HepG2 (cell line): Measurements from ENCODE around the gene RAPGEF5. TPM values are rescaled to one million over a fixed set of nuclear protein-coding genes. Genes with fewer than 3 reads are reported as not detected.

ENCODE experiments used
- ATAC-seq: fragments of 200-7000 bp; cut with Tn5 transposase; 3 replicates; pipeline ENCODE4 v1.9.1; 2020; ENCODE audit warnings: mild to moderate bottlenecking, moderate library complexity
- BruUV-seq: library from RNA; stranded (reverse); fragments of 400-500 nt; replicated peaks from 2 replicates; lab custom pipeline; 2021; lab: Mats Ljungman, UMichigan
- CTCF ChIA-PET: fragments of 300-600 bp; formaldehyde crosslinking; extraction: SDS; loops from one replicate; lab custom pipeline; 2021; ENCODE audit warnings: low total read pairs, inconsistent platforms, low intra/inter-chr PET ratio; lab: Yijun Ruan, JAX
- POLR2A ChIA-PET: fragments of 350-600 bp; sonication (Branson Sonifier 250); formaldehyde crosslinking; loops from one replicate; lab custom pipeline; 2020; ENCODE audit warnings: antibody characterized with exemption, inconsistent platforms; lab: Yijun Ruan, JAX
- DNase-seq: peaks from one replicate; pipeline ENCODE4 v3.0.0-alpha.2; 2015; ENCODE audit warnings: low spot score
- FAIRE-seq: peaks from 3 replicates; lab custom pipeline; 2011; peaks lifted over from hg19 to GRCh38; lab: Jason Lieb, UNC
- H2AFZ ChIP-seq: one replicate; pipeline ENCODE4 v1.6.1; 2011; ENCODE audit warnings: low read length, inconsistent platforms
- H3K27ac ChIP-seq: fragments of 300-600 bp; 3 replicates; pipeline ENCODE4 v1.8.0; 2011; ENCODE audit warnings: mixed run types, mild to moderate bottlenecking, mixed read lengths, low read length, inconsistent platforms; ENCODE audit not compliant: insufficient read depth; ENCODE audit errors: extremely low read length
- H3K27me3 ChIP-seq, 2 experiments: fragments of 200-600 bp in 1 of 2; 2 replicates in 1 of 2; 3 replicates in 1 of 2; pipeline versions ENCODE4 v1.6.0 to v1.8.0; 2011; ENCODE audit warnings: low read length in 2 of 2, mild to moderate bottlenecking in 2 of 2, moderate library complexity in 2 of 2, inconsistent platforms in 1 of 2; ENCODE audit not compliant: insufficient read depth in 2 of 2, control insufficient read depth in 1 of 2
- H3K36me3 ChIP-seq, 2 experiments: fragments of 200-600 bp in 1 of 2; replicated peaks in 1 of 2; 2 replicates in 1 of 2; 3 replicates in 1 of 2; pipeline versions ENCODE4 v1.5.1 to v1.8.0; 2011; ENCODE audit warnings: low read length in 2 of 2, inconsistent platforms in 1 of 2; ENCODE audit not compliant: insufficient read depth in 2 of 2, control insufficient read depth in 1 of 2
- H3K4me1 ChIP-seq: 2 replicates; pipeline ENCODE4 v1.5.1; 2012; ENCODE audit warnings: low read length, inconsistent platforms; ENCODE audit not compliant: insufficient read depth
- H3K4me2 ChIP-seq: 2 replicates; pipeline ENCODE4 v1.6.0; 2011; ENCODE audit warnings: low read depth, low read length, inconsistent platforms
- H3K4me3 ChIP-seq, 3 experiments: fragments of 200-600 bp in 1 of 3; sonication (generic), shearing (Covaris generic) in 1 of 3; replicated peaks in 1 of 3; 2 replicates each; pipeline ENCODE4 v1.5.1; 2011 to 2016; ENCODE audit warnings: low read length in 3 of 3, inconsistent platforms in 2 of 3, low read depth in 2 of 3, mild to moderate bottlenecking in 2 of 3, control low read depth in 1 of 3, mixed read lengths in 1 of 3; ENCODE audit not compliant: insufficient read depth in 1 of 3
- H3K79me2 ChIP-seq: one replicate; pipeline ENCODE4 v1.6.1; 2011; ENCODE audit warnings: low read length, inconsistent platforms; ENCODE audit not compliant: insufficient read depth
- H3K9ac ChIP-seq: 2 replicates; pipeline ENCODE4 v1.6.0; 2011; ENCODE audit warnings: mild to moderate bottlenecking, low read depth, low read length, inconsistent platforms; ENCODE audit not compliant: insufficient read depth
- H3K9me3 ChIP-seq: 2 replicates; pipeline ENCODE4 v1.5.1; 2012; ENCODE audit warnings: mild to moderate bottlenecking, low read length
- H4K20me1 ChIP-seq: 2 replicates; pipeline ENCODE4 v1.6.0; 2011; ENCODE audit warnings: inconsistent platforms, mild to moderate bottlenecking, low read length, moderate library complexity; ENCODE audit not compliant: insufficient read depth
- ATM ChIP-seq: fragments of 450-650 bp; IDR thresholded peaks from 2 replicates; pipeline ENCODE4 v1.7.1; 2017; ENCODE audit warnings: mild to moderate bottlenecking, borderline replicate concordance
- CEBPZ ChIP-seq: IDR thresholded peaks from 2 replicates; pipeline ENCODE4 v1.6.1; 2012; ENCODE audit warnings: low read length, improper control_type of control experiment
- CHD2 ChIP-seq: IDR thresholded peaks from 2 replicates; pipeline ENCODE4 v1.6.1; 2011; ENCODE audit warnings: low read depth, low read length, improper control_type of control experiment
- DPF2 ChIP-seq: sonication (generic); formaldehyde crosslinking; IDR thresholded peaks from 2 replicates; pipeline ENCODE4 v1.4.0; 2020; ENCODE audit warnings: mild to moderate bottlenecking, low read depth, missing genetic modification reagents, borderline replicate concordance
- DRAP1 ChIP-seq: IDR thresholded peaks from 2 replicates; pipeline ENCODE4 v1.6.1; 2016; ENCODE audit warnings: missing genetic modification reagents, missing compliant biosample characterization
- MAFG ChIP-seq: sonication (generic); formaldehyde crosslinking; IDR thresholded peaks from 2 replicates; pipeline ENCODE4 v1.5.1; 2020; ENCODE audit warnings: mild to moderate bottlenecking, missing genetic modification reagents
- MNT ChIP-seq: fragments of 450-650 bp; IDR thresholded peaks from 2 replicates; pipeline ENCODE4 v1.6.1; 2016
- MYNN ChIP-seq: sonication (generic); formaldehyde crosslinking; IDR thresholded peaks from 2 replicates; pipeline ENCODE4 v1.4.0; 2020; ENCODE audit warnings: mild to moderate bottlenecking, low read depth, missing genetic modification reagents
- NRL ChIP-seq: sonication (generic); formaldehyde crosslinking; IDR thresholded peaks from 2 replicates; pipeline ENCODE4 v1.5.0; 2020; ENCODE audit warnings: missing genetic modification reagents, mild to moderate bottlenecking, moderate library complexity, borderline replicate concordance
- RFX5 ChIP-seq: IDR thresholded peaks from 2 replicates; pipeline ENCODE4 v1.6.1; 2011; ENCODE audit warnings: low read depth, low read length, improper control_type of control experiment
- SRSF1 ChIP-seq: fragments of 200-400 bp; formaldehyde crosslinking; optimal IDR thresholded peaks from 2 replicates; pipeline ENCODE3; 2017; ENCODE audit warnings: mild to moderate bottlenecking, low read depth, low read length, moderate library complexity
- SSRP1 ChIP-seq: IDR thresholded peaks from 2 replicates; pipeline ENCODE4 v1.6.1; 2016; ENCODE audit warnings: control low read depth
- THYN1 ChIP-seq: sonication (generic); formaldehyde crosslinking; IDR thresholded peaks from 2 replicates; pipeline ENCODE4 v1.8.1; 2023; ENCODE audit warnings: low read depth, mild to moderate bottlenecking, moderate library complexity, missing genetic modification reagents, borderline replicate concordance
- ZFP37 ChIP-seq: sonication (generic); formaldehyde crosslinking; IDR thresholded peaks from 2 replicates; pipeline ENCODE4 v1.4.0; 2020; ENCODE audit warnings: missing genetic modification reagents, borderline replicate concordance
- ZNF251 ChIP-seq: sonication (generic); formaldehyde crosslinking; IDR thresholded peaks from 2 replicates; pipeline ENCODE4 v1.9.0; 2021; ENCODE audit warnings: mild to moderate bottlenecking, missing genetic modification reagents
- ZNF30 ChIP-seq: sonication (generic); formaldehyde crosslinking; IDR thresholded peaks from 2 replicates; pipeline ENCODE4 v1.5.0; 2020; ENCODE audit warnings: mild to moderate bottlenecking, missing genetic modification reagents
- ZNF777 ChIP-seq: sonication (generic); formaldehyde crosslinking; IDR thresholded peaks from 2 replicates; pipeline ENCODE4 v1.4.0; 2020; ENCODE audit warnings: missing genetic modification reagents
- ZNF850 ChIP-seq: sonication (generic); formaldehyde crosslinking; conservative IDR thresholded peaks from 2 replicates; pipeline ENCODE4 v1.9.0; 2021; ENCODE audit warnings: mild to moderate bottlenecking, missing genetic modification reagents
- WGBS: methylation state at CpG from one replicate; pipeline ENCODE4 v1.1.6; 2017; ENCODE audit warnings: low lambda C conversion rate; 5-methylcytosine and 5-hydroxymethylcytosine counted together
- in situ Hi-C: cut with HindIII; loops from 2 replicates; pipeline ENCODE4 v1.10.0; 2017; ENCODE audit warnings: low pct_unique_long_range_greater_than_20kb; ENCODE audit not compliant: extremely low pct_ligation_motif_present
- intact Hi-C: fragments of 100-400 bp; cut with micrococcal nuclease; formaldehyde crosslinking; loops from one replicate; pipeline ENCODE4 v1.10.0; 2022; ENCODE audit not compliant: unreplicated experiment
- polyA plus RNA-seq, 8 experiments: library from polyadenylated mRNA; depleted of rRNA in 3 of 8; stranded (reverse) in 7 of 8; unstranded in 1 of 8; fragments of >200 nt; fragmentation: Illumina TruSeq in 4 of 8; extraction: Trizol in 4 of 8; gene quantifications; 2 replicates each; pipeline versions ENCODE4 v1.2.1 to v1.2.3, GENCODE V29; 2011 to 2016; ENCODE audit warnings: low read depth in 4 of 8, missing spikeins in 1 of 8, mixed read lengths in 1 of 8; ENCODE audit not compliant: insufficient read depth in 1 of 8
- total RNA-seq, 5 experiments: library from RNA; depleted of rRNA; stranded (reverse); fragments of >200 nt; fragmentation: Illumina TruSeq; extraction: Trizol; gene quantifications; 2 replicates each; pipeline ENCODE4 v1.2.3, GENCODE V29; 2016; ENCODE audit warnings: low read depth in 1 of 5
- TF ChIP-seq, protein P1 (sequence below): sonication (generic); formaldehyde crosslinking; IDR thresholded peaks from 2 replicates; pipeline ENCODE4 v1.4.0; 2020; ENCODE audit warnings: mild to moderate bottlenecking, missing genetic modification reagents, borderline replicate concordance

RAPGEF5 gene
- total and polyA plus RNA-seq, 2 of the 13 experiments (the other 11 are each of a cell fraction or from before 2014, with no cell fraction given), result 17.1 to 23.4 TPM

DNA sequence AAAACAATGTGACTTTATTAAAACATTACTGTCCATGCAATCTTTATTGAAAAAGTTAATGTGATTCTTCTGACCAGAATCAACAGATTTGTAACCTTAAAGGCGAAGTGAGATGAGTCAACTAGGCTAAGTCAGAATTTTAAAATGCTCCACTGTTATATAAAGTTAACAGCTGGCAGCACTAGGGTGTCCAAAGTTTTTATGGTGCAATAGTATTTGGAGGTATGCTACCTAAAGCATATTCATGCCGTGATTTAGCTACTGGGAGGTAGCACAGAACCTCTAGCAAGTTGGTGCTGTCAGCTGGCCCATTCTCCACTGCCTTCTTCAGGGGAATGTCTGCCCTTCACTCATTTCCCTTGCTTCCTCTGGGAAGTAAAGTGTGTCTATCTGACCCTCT is 126.7 kb downstream of the RAPGEF5 start (continued):
- TF ChIP-seq CEBPZ, result no peak
- TF ChIP-seq ZNF251, result no peak
- no peak for TF ChIP-seq MNT
- TF ChIP-seq MAFG (CRISPR knock-in tag), result no peak
- no peak for TF ChIP-seq CHD2
- TF ChIP-seq ZFP37, result no peak

- ATAC-seq (no peak), DNase-seq (no peak), FAIRE-seq (no peak)
- BruUV-seq, result no TSS peak
- no peak overlapping the region for H2AFZ ChIP-seq
- H3K27me3 ChIP-seq, result no peaks in the 10 kb centered on the region
- in situ Hi-C loops (no loop called here), intact Hi-C loops (no loop called here)
- no peak overlapping the region for H3K4me2 ChIP-seq
- no peaks in the 10 kb centered on the region for H3K4me1 ChIP-seq
- POLR2A ChIA-PET, result no interaction called here
- 96% methylated on average over 2 of the region's 2 CpGs for WGBS
- H3K36me3 ChIP-seq, result peaks cover 8 to 47% of the 10 kb centered on the region in 2 experiments
- no peaks in the 10 kb centered on the region for H3K79me2 ChIP-seq
- H3K4me3 ChIP-seq, result no peak overlapping the region
- CTCF ChIA-PET, result no interaction called here
- H3K27ac ChIP-seq, result no peak overlapping the region
- H3K9me3 ChIP-seq, result no peaks in the 10 kb centered on the region
- H4K20me1 ChIP-seq, result peaks cover 6% of the 10 kb centered on the region
- H3K9ac ChIP-seq, result no peak overlapping the region
- TF ChIP-seq DRAP1 (CRISPR knock-in tag) (no peak), ZNF30 (CRISPR knock-in tag) (no peak), NRL (no peak), DPF2 (no peak), SRSF1 (no peak), ATM (no peak), THYN1 (CRISPR knock-in tag) (no peak), SSRP1 (CRISPR knock-in tag) (no peak), ZNF777 (no peak), RFX5 (no peak), MYNN (no peak), ZNF850 (CRISPR knock-in tag) (no peak)
- TF ChIP-seq, protein P1, sequence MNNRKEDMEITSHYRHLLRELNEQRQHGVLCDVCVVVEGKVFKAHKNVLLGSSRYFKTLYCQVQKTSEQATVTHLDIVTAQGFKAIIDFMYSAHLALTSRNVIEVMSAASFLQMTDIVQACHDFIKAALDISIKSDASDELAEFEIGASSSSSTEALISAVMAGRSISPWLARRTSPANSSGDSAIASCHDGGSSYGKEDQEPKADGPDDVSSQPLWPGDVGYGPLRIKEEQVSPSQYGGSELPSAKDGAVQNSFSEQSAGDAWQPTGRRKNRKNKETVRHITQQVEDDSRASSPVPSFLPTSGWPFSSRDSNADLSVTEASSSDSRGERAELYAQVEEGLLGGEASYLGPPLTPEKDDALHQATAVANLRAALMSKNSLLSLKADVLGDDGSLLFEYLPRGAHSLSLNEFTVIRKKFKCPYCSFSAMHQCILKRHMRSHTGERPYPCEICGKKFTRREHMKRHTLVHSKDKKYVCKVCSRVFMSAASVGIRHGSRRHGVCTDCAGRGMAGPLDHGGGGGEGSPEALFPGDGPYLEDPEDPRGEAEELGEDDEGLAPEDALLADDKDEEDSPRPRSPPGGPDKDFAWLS (CRISPR knock-in tag), result no peak
Observed at GRCh38 chr7:22229148-22229547, 127.8 kb downstream of the RAPGEF5 start.
